CD4-positive, alpha-beta T cell (primary cell): ENCODE results near the gene SLC24A3. TPM values are rescaled to one million over a fixed set of nuclear protein-coding genes. Genes with fewer than 3 reads are reported as not detected.

ENCODE experiments used
- ATAC-seq: fragments of 200-7000 bp; cut with Tn5 transposase; one replicate; pipeline ENCODE4 v1.10.0; 2022; ENCODE audit warnings: mild to moderate bottlenecking; ENCODE audit not compliant: poor library complexity
- CTCF ChIA-PET: fragments of 350-600 bp; sonication (Branson Sonifier 250); formaldehyde crosslinking; loops from one replicate; lab custom pipeline; 2021; ENCODE audit warnings: antibody characterized with exemption, inconsistent platforms; lab: Charles Lee
- POLR2A ChIA-PET: fragments of 350-600 bp; sonication (Branson Sonifier 250); formaldehyde crosslinking; loops from one replicate; lab custom pipeline; 2021; ENCODE audit warnings: antibody characterized with exemption, inconsistent platforms; lab: Charles Lee
- DNase-seq, 14 experiments: peaks; one replicate each; pipeline ENCODE4 v3.0.0-alpha.2; 2013 to 2020; ENCODE audit warnings: mixed read lengths in 2 of 14
- H3K27ac ChIP-seq, 2 donors: one replicate each; pipeline versions ENCODE4 v1.5.1 to v1.7.0; 2013; ENCODE audit warnings: low read length in 2 of 2, low read depth in 1 of 2, mild to moderate bottlenecking in 1 of 2
- H3K27me3 ChIP-seq, 2 experiments: 1 replicate in 1 of 2; 2 replicates in 1 of 2; pipeline versions ENCODE4 v1.6.1 to v1.7.0; 2013; ENCODE audit warnings: low read length in 2 of 2, control low read depth in 1 of 2, mild to moderate bottlenecking in 1 of 2, moderate library complexity in 1 of 2; ENCODE audit not compliant: insufficient read depth in 2 of 2, control insufficient read depth in 1 of 2
- H3K36me3 ChIP-seq: one replicate; pipeline ENCODE4 v1.6.1; 2013; ENCODE audit warnings: low read length, control low read depth; ENCODE audit not compliant: insufficient read depth
- H3K4me1 ChIP-seq: one replicate; pipeline ENCODE4 v1.6.1; 2013; ENCODE audit warnings: low read length, control low read depth; ENCODE audit not compliant: insufficient read depth
- H3K4me3 ChIP-seq: one replicate; pipeline ENCODE4 v1.5.1; 2013; ENCODE audit warnings: mild to moderate bottlenecking, low read length, moderate library complexity
- H3K9me3 ChIP-seq, 2 experiments: 1 replicate in 1 of 2; 2 replicates in 1 of 2; pipeline versions ENCODE4 v1.6.1 to v1.7.0; 2013; ENCODE audit warnings: low read length in 2 of 2, mild to moderate bottlenecking in 2 of 2, control low read depth in 1 of 2, moderate library complexity in 1 of 2; ENCODE audit not compliant: control insufficient read depth in 1 of 2, insufficient read depth in 1 of 2
- H3K27ac Mint-ChIP-seq: one replicate; pipeline ENCODE4 v1.8.0; 2020; ENCODE audit warnings: mixed read lengths
- H3K27me3 Mint-ChIP-seq: one replicate; pipeline ENCODE4 v1.8.0; 2021; ENCODE audit warnings: mixed read lengths
- H3K36me3 Mint-ChIP-seq: one replicate; pipeline ENCODE4 v1.8.0; 2021; ENCODE audit warnings: low read depth, mixed read lengths
- H3K4me1 Mint-ChIP-seq: one replicate; pipeline ENCODE4 v1.8.0; 2021; ENCODE audit warnings: low read depth, mixed read lengths
- H3K4me3 Mint-ChIP-seq: one replicate; pipeline ENCODE4 v1.8.0; 2020; ENCODE audit warnings: mild to moderate bottlenecking, mixed read lengths
- H3K9me3 Mint-ChIP-seq: one replicate; pipeline ENCODE4 v1.8.0; 2020; ENCODE audit warnings: mixed read lengths
- CTCF ChIP-seq: fragments of 200-600 bp; IDR thresholded peaks from one replicate; pipeline ENCODE4 v1.8.0; 2022; ENCODE audit warnings: antibody characterized with exemption, mild to moderate bottlenecking
- intact Hi-C, 2 experiments: fragments of 100-400 bp; cut with DNase I in 1 of 2; cut with micrococcal nuclease in 1 of 2; formaldehyde crosslinking; loops; one replicate each; pipeline versions ENCODE4 v1.15.1 to v1.9.0; 2023 to 2025; cut with DNase I, micrococcal nuclease
- total RNA-seq, 174 experiments: library from RNA in 2 of 174; stranded (reverse) in 2 of 174; gene quantifications; one replicate each; pipeline ENCODE4 v1.2.3 and lab custom pipeline; 2021 to 2026

SLC24A3 gene
- total RNA-seq, 2 experiments from 2014 or later = not detected

GRCh38 chr20:19515074-19515473 is 302.6 kb downstream of the SLC24A3 start:
- ATAC-seq = no peak
- H3K27ac ChIP-seq = no peak overlapping the region
- intact Hi-C loops = no loop called here
- Mint-ChIP-seq H3K4me3 (no peak overlapping the region), H3K27ac (no peak overlapping the region), H3K9me3 (no peaks in the 10 kb centered on the region), H3K4me1 (peaks cover 7% of the 10 kb centered on the region), H3K36me3 (no peaks in the 10 kb centered on the region), H3K27me3 (no peaks in the 10 kb centered on the region)
- ChIA-PET CTCF (no interaction called here), POLR2A (no interaction called here)
- H3K36me3 ChIP-seq = no peaks in the 10 kb centered on the region
- no peak for TF ChIP-seq CTCF
- no peaks in the 10 kb centered on the region for H3K27me3 ChIP-seq
- H3K4me3 ChIP-seq = no peak overlapping the region
- DNase-seq = no peak
- H3K9me3 ChIP-seq = peaks cover 0 to 13% of the 10 kb centered on the region in 2 experiments
- H3K4me1 ChIP-seq = no peaks in the 10 kb centered on the region

- no peaks in the 10 kb centered on the region for H3K36me3 ChIP-seq
- ChIA-PET POLR2A (no interaction called here), CTCF (no interaction called here)
- no peaks in the 10 kb centered on the region for H3K27me3 ChIP-seq
- no peak for TF ChIP-seq CTCF
- H3K4me1 ChIP-seq = no peaks in the 10 kb centered on the region
- intact Hi-C loops = no loop called here
- no peak overlapping the region for H3K27ac ChIP-seq
- H3K9me3 Mint-ChIP-seq = no peaks in the 10 kb centered on the region
- H3K36me3 Mint-ChIP-seq = no peaks in the 10 kb centered on the region
- H3K27ac Mint-ChIP-seq = no peak overlapping the region
- peaks cover 0 to 9% of the 10 kb centered on the region in 2 experiments for H3K9me3 ChIP-seq
- no peak for DNase-seq
- no peak for ATAC-seq
- H3K4me3 Mint-ChIP-seq = no peak overlapping the region
- H3K4me1 Mint-ChIP-seq = peaks cover 15% of the 10 kb centered on the region
- H3K27me3 Mint-ChIP-seq = no peaks in the 10 kb centered on the region
- H3K4me3 ChIP-seq = no peak overlapping the region
Measured at GRCh38 chr20:19519466-19519865, 307.0 kb downstream of the SLC24A3 start.

GRCh38 chr20:19520261-19520660 is 307.8 kb downstream of the SLC24A3 start:
- no peak for ATAC-seq
- Mint-ChIP-seq H3K36me3 (no peaks in the 10 kb centered on the region), H3K4me3 (no peak overlapping the region), H3K4me1 (peaks cover 15% of the 10 kb centered on the region), H3K27me3 (no peaks in the 10 kb centered on the region), H3K9me3 (no peaks in the 10 kb centered on the region), H3K27ac (no peak overlapping the region)
- Histone ChIP-seq H3K36me3 (no peaks in the 10 kb centered on the region), H3K4me1 (no peaks in the 10 kb centered on the region), H3K4me3 (no peak overlapping the region), H3K27ac (no peak overlapping the region), H3K9me3 (peaks cover 0 to 9% of the 10 kb centered on the region in 2 experiments), H3K27me3 (no peaks in the 10 kb centered on the region)
- CTCF ChIA-PET = no interaction called here
- no peak for TF ChIP-seq CTCF
- POLR2A ChIA-PET = no interaction called here
- intact Hi-C loops = no loop called here
- DNase-seq = no peak
